OCI-LY3 (cell line): Measurements from ENCODE around the gene NTN4.

Source experiments
- H2AFZ ChIP-seq: fragments of 200-600, 300-600 bp; shearing (Covaris generic); 2 replicates; pipeline ENCODE4 v1.6.0; 2014; ENCODE audit warnings: antibody characterized with exemption, low read depth, low read length
- H3K27ac ChIP-seq: fragments of 200-600, 300-600 bp; sonication (generic); 2 replicates; pipeline ENCODE4 v1.5.1; 2014; ENCODE audit warnings: mild to moderate bottlenecking, low read length, moderate library complexity, mixed read lengths
- H3K27me3 ChIP-seq: fragments of 200-600, 300-600 bp; sonication (generic); 2 replicates; pipeline ENCODE4 v1.6.1; 2014; ENCODE audit warnings: low read depth, low read length, mixed read lengths
- H3K36me3 ChIP-seq: fragments of 200-600, 300-600 bp; sonication (generic); replicated peaks from 2 replicates; pipeline ENCODE3; 2014; ENCODE audit warnings: low read depth, low read length, mixed read lengths
- H3K4me1 ChIP-seq: fragments of 300-600, 200-600 bp; sonication (generic); 2 replicates; pipeline ENCODE4 v1.6.1; 2014; ENCODE audit warnings: low read length, mixed read lengths
- H3K4me2 ChIP-seq: fragments of 200-600, 300-600 bp; sonication (generic); 2 replicates; pipeline ENCODE4 v1.6.1; 2014; ENCODE audit warnings: low read length, mixed read lengths
- H3K4me3 ChIP-seq: fragments of 300-600, 200-600 bp; sonication (generic); 2 replicates; pipeline ENCODE4 v1.5.1; 2014; ENCODE audit warnings: antibody characterized with exemption, mild to moderate bottlenecking, low read length, moderate library complexity
- H3K79me2 ChIP-seq: fragments of 300-600, 200-600 bp; shearing (Covaris generic); 2 replicates; pipeline ENCODE4 v1.6.1; 2014; ENCODE audit warnings: mild to moderate bottlenecking, low read length, mixed read lengths
- H3K9ac ChIP-seq: fragments of 300-600, 200-600 bp; shearing (Covaris generic); 2 replicates; pipeline ENCODE4 v1.6.0; 2014; ENCODE audit warnings: mild to moderate bottlenecking, low read length, moderate library complexity
- H3K9me3 ChIP-seq: fragments of 200-600, 300-600 bp; shearing (Covaris generic); 2 replicates; pipeline ENCODE4 v1.6.1; 2014; ENCODE audit warnings: low read length, mixed read lengths; ENCODE audit not compliant: insufficient read depth
- H4K20me1 ChIP-seq: fragments of 200-600, 300-600 bp; sonication (generic); 2 replicates; pipeline ENCODE4 v1.6.1; 2016; ENCODE audit warnings: low read length, mixed read lengths; ENCODE audit not compliant: insufficient read depth
- CTCF ChIP-seq: fragments of 200-600, 300-600 bp; sonication (generic); IDR thresholded peaks from 2 replicates; pipeline ENCODE4 v1.5.1; 2014; ENCODE audit warnings: antibody characterized with exemption, low read length, low read depth
- EZH2phosphoT487 ChIP-seq: fragments of 200-600 bp; shearing (Covaris generic); IDR thresholded peaks from 2 replicates; pipeline ENCODE4 v1.6.1; 2018; ENCODE audit warnings: antibody characterized with exemption, mixed run types, low read depth

NTN4 gene

GRCh38 chr12:95710386-95710785 lies 80.2 kb downstream of the NTN4 start:
- H4K20me1 ChIP-seq = no peaks in the 10 kb centered on the region
- TF ChIP-seq EZH2phosphoT487 = no peak
- no peak for TF ChIP-seq CTCF
- no peak overlapping the region for H3K4me2 ChIP-seq
- peaks cover 26% of the 10 kb centered on the region for H3K27me3 ChIP-seq
- no peak overlapping the region for H3K9ac ChIP-seq
- H3K4me1 ChIP-seq = no peaks in the 10 kb centered on the region
- H3K4me3 ChIP-seq = no peak overlapping the region
- no peak overlapping the region for H2AFZ ChIP-seq
- H3K27ac ChIP-seq = no peak overlapping the region
- H3K36me3 ChIP-seq = no peaks in the 10 kb centered on the region
- H3K9me3 ChIP-seq = no peaks in the 10 kb centered on the region
- no peaks in the 10 kb centered on the region for H3K79me2 ChIP-seq

- H4K20me1 ChIP-seq = no peaks in the 10 kb centered on the region
- no peaks in the 10 kb centered on the region for H3K36me3 ChIP-seq
- H3K79me2 ChIP-seq = no peaks in the 10 kb centered on the region
- H3K27ac ChIP-seq = no peak overlapping the region
- no peak overlapping the region for H3K4me3 ChIP-seq
- H2AFZ ChIP-seq = no peak overlapping the region
- no peak overlapping the region for H3K9ac ChIP-seq
- H3K4me2 ChIP-seq = no peak overlapping the region
- H3K9me3 ChIP-seq = no peaks in the 10 kb centered on the region
- no peaks in the 10 kb centered on the region for H3K4me1 ChIP-seq
- TF ChIP-seq EZH2phosphoT487 (no peak), CTCF (no peak)
- H3K27me3 ChIP-seq = peaks cover 35% of the 10 kb centered on the region
Measured at GRCh38 chr12:95709152-95709551, 81.4 kb downstream of the NTN4 start.

- no peak overlapping the region for H3K27ac ChIP-seq
- H3K36me3 ChIP-seq = no peaks in the 10 kb centered on the region
- no peak overlapping the region for H3K4me2 ChIP-seq
- H4K20me1 ChIP-seq = no peaks in the 10 kb centered on the region
- no peak overlapping the region for H3K4me3 ChIP-seq
- H3K4me1 ChIP-seq = peaks cover 15% of the 10 kb centered on the region
- no peak overlapping the region for H3K9ac ChIP-seq
- H3K27me3 ChIP-seq = peaks cover 53% of the 10 kb centered on the region
- H3K79me2 ChIP-seq = no peaks in the 10 kb centered on the region
- no peak overlapping the region for H2AFZ ChIP-seq
- no peak for TF ChIP-seq CTCF
- no peak for TF ChIP-seq EZH2phosphoT487
- H3K9me3 ChIP-seq = no peaks in the 10 kb centered on the region
Measured at GRCh38 chr12:95705143-95705542, 85.4 kb downstream of the NTN4 start.

- Histone ChIP-seq H3K4me1 (peaks cover 17% of the 10 kb centered on the region), H3K27me3 (peaks cover 61% of the 10 kb centered on the region), H3K9me3 (no peaks in the 10 kb centered on the region), H3K4me3 (no peak overlapping the region), H3K27ac (no peak overlapping the region), H2AFZ (no peak overlapping the region), H3K36me3 (no peaks in the 10 kb centered on the region), H4K20me1 (no peaks in the 10 kb centered on the region), H3K79me2 (no peaks in the 10 kb centered on the region), H3K4me2 (no peak overlapping the region), H3K9ac (no peak overlapping the region)
- TF ChIP-seq CTCF (no peak), EZH2phosphoT487 (no peak)
Measured at GRCh38 chr12:95703986-95704385, 86.6 kb downstream of the NTN4 start.
